ENCODE measurements around the gene MSI2.

MSI2 gene

DNA sequence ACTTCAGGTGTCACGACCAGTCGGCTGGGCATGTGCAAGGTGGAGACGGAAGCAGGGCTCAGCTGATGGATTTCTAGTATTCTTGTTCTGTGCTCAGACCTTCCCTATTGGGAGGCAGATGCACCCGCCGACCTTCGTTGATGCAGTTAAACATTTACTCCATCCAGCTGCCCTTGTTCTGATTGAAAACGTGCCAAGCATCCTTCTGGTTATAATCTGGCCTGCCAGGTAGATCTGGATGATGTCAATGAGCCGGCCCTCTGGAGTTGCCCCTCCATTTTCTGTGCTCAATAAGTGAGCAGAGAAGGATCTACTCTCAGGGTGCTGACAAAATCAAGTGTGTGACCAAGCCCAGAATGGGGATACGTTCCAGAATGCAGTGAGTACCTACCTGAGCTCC, 450.4 kb downstream of the MSI2 start:
- Histone ChIP-seq H3K9me2 (replicated peaks; ENCODE audit: control insufficient read depth, low read length) (no peaks in the 10 kb centered on the region), H3F3A (ENCODE audit: control insufficient read depth, insufficient read depth) (no peaks in the 10 kb centered on the region), H4K20me1 (ENCODE audit: control insufficient read depth, insufficient read depth, low read depth, low read length) (no peaks in the 10 kb centered on the region), H3K27ac (ENCODE audit: low read depth, low read length) (no peak overlapping the region), H3K27me3 (ENCODE audit: control insufficient read depth, low read length) (peaks cover 18% of the 10 kb centered on the region), H3K4me1 (ENCODE audit: control insufficient read depth, low read length) (no peaks in the 10 kb centered on the region), H3K36me3 (ENCODE audit: control insufficient read depth, low read length) (no peaks in the 10 kb centered on the region), H3K9me3 (ENCODE audit: control insufficient read depth, insufficient read depth, low read length) (no peaks in the 10 kb centered on the region), H3K4me2 (ENCODE audit: low read length) (no peak overlapping the region), H3K4me3 (ENCODE audit: low read length) (no peak overlapping the region), H3K79me2 (ENCODE audit: control insufficient read depth, low read length) (no peaks in the 10 kb centered on the region)
- TF ChIP-seq EZH2phosphoT487 (IDR thresholded peaks at IDR 0.05; ENCODE audit: borderline replicate concordance, low read length), result no peak
- TF ChIP-seq, protein P1, sequence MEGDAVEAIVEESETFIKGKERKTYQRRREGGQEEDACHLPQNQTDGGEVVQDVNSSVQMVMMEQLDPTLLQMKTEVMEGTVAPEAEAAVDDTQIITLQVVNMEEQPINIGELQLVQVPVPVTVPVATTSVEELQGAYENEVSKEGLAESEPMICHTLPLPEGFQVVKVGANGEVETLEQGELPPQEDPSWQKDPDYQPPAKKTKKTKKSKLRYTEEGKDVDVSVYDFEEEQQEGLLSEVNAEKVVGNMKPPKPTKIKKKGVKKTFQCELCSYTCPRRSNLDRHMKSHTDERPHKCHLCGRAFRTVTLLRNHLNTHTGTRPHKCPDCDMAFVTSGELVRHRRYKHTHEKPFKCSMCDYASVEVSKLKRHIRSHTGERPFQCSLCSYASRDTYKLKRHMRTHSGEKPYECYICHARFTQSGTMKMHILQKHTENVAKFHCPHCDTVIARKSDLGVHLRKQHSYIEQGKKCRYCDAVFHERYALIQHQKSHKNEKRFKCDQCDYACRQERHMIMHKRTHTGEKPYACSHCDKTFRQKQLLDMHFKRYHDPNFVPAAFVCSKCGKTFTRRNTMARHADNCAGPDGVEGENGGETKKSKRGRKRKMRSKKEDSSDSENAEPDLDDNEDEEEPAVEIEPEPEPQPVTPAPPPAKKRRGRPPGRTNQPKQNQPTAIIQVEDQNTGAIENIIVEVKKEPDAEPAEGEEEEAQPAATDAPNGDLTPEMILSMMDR (IDR thresholded peaks at IDR 0.05; ENCODE audit: low read depth, low read length, poor library complexity, severe bottlenecking), result no peak

DNA sequence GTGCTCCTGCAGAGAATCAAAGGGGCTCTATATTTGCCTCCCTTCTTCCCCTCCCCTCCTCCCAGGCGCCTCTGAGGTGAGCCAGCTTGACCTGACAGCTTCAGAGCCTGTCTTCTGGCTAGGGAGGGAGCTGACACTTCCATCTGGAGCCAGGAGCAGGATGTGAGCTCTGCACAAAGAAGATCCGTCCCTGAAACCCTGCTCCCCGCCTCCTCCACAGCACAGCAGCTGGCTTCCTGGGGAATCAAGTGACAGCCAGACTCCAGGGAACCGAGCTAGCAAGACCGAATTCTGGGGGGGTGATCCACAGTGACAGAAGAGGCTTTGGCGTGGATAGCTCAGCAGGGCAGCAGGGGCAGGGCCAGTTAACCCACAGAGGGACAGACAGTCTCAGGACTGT, 451.6 kb downstream of the MSI2 start:
- Histone ChIP-seq H3K4me3 (ENCODE audit: low read length) (no peak overlapping the region), H3K9me2 (replicated peaks; ENCODE audit: control insufficient read depth, low read length) (no peaks in the 10 kb centered on the region), H3K4me2 (ENCODE audit: low read length) (no peak overlapping the region), H3K79me2 (ENCODE audit: control insufficient read depth, low read length) (no peaks in the 10 kb centered on the region), H3K27me3 (ENCODE audit: control insufficient read depth, low read length) (peaks cover 25% of the 10 kb centered on the region), H4K20me1 (ENCODE audit: control insufficient read depth, insufficient read depth, low read depth, low read length) (no peaks in the 10 kb centered on the region), H3K4me1 (ENCODE audit: control insufficient read depth, low read length) (no peaks in the 10 kb centered on the region), H3K36me3 (ENCODE audit: control insufficient read depth, low read length) (no peaks in the 10 kb centered on the region), H3F3A (ENCODE audit: control insufficient read depth, insufficient read depth) (no peaks in the 10 kb centered on the region), H3K27ac (ENCODE audit: low read depth, low read length) (no peak overlapping the region), H3K9me3 (ENCODE audit: control insufficient read depth, insufficient read depth, low read length) (no peaks in the 10 kb centered on the region)
- TF ChIP-seq EZH2phosphoT487 (IDR thresholded peaks at IDR 0.05; ENCODE audit: borderline replicate concordance, low read length), result no peak
- TF ChIP-seq, protein P1 (IDR thresholded peaks at IDR 0.05; ENCODE audit: low read depth, low read length, poor library complexity, severe bottlenecking), result no peak

DNA sequence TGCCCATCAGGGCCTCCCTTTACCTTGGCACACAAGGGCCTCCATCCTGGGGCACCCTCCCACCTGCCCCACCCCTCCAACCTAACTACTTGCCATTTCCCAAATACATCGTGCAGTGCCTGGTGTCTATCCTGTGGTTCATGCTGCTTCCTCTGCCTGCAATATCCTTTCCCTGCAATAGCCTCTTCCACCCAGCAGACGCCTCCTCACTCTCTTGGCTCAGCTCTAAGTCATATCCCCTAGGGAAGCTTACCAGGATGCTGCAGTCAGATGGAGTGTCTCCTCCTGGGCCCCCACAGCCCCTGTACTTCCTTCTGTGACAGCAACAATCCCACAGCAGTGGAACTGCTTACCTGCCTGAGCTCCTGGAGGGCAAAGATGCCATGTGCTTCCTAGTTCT, 452.1 kb downstream of the MSI2 start:
- no peaks in the 10 kb centered on the region for H3K4me1 ChIP-seq (ENCODE audit: control insufficient read depth, low read length)
- H3K9me2 ChIP-seq (replicated peaks; ENCODE audit: control insufficient read depth, low read length), result no peaks in the 10 kb centered on the region
- peaks cover 28% of the 10 kb centered on the region for H3K27me3 ChIP-seq (ENCODE audit: control insufficient read depth, low read length)
- no peak overlapping the region for H3K4me2 ChIP-seq (ENCODE audit: low read length)
- H3K4me3 ChIP-seq (ENCODE audit: low read length), result no peak overlapping the region
- H3K27ac ChIP-seq (ENCODE audit: low read depth, low read length), result no peak overlapping the region
- no peaks in the 10 kb centered on the region for H3F3A ChIP-seq (ENCODE audit: control insufficient read depth, insufficient read depth)
- H3K79me2 ChIP-seq (ENCODE audit: control insufficient read depth, low read length), result no peaks in the 10 kb centered on the region
- no peaks in the 10 kb centered on the region for H3K9me3 ChIP-seq (ENCODE audit: control insufficient read depth, insufficient read depth, low read length)
- TF ChIP-seq, protein P1 (IDR thresholded peaks at IDR 0.05; ENCODE audit: low read depth, low read length, poor library complexity, severe bottlenecking), result no peak
- TF ChIP-seq EZH2phosphoT487 (IDR thresholded peaks at IDR 0.05; ENCODE audit: borderline replicate concordance, low read length), result no peak
- no peaks in the 10 kb centered on the region for H4K20me1 ChIP-seq (ENCODE audit: control insufficient read depth, insufficient read depth, low read depth, low read length)
- H3K36me3 ChIP-seq (ENCODE audit: control insufficient read depth, low read length), result no peaks in the 10 kb centered on the region

GRCh38 chr17:57713140-57713539, 456.8 kb downstream of the MSI2 start:
- no peaks in the 10 kb centered on the region for H3K9me2 ChIP-seq (replicated peaks; ENCODE audit: control insufficient read depth, low read length)
- no peaks in the 10 kb centered on the region for H3K79me2 ChIP-seq (ENCODE audit: control insufficient read depth, low read length)
- no peaks in the 10 kb centered on the region for H3K36me3 ChIP-seq (ENCODE audit: control insufficient read depth, low read length)
- no peak for TF ChIP-seq EZH2phosphoT487 (IDR thresholded peaks at IDR 0.05; ENCODE audit: borderline replicate concordance, low read length)
- TF ChIP-seq, protein P1 (IDR thresholded peaks at IDR 0.05; ENCODE audit: low read depth, low read length, poor library complexity, severe bottlenecking), result no peak
- no peaks in the 10 kb centered on the region for H3K9me3 ChIP-seq (ENCODE audit: control insufficient read depth, insufficient read depth, low read length)
- no peaks in the 10 kb centered on the region for H4K20me1 ChIP-seq (ENCODE audit: control insufficient read depth, insufficient read depth, low read depth, low read length)
- no peak overlapping the region for H3K4me2 ChIP-seq (ENCODE audit: low read length)
- H3K27me3 ChIP-seq (ENCODE audit: control insufficient read depth, low read length), result peaks cover 40% of the 10 kb centered on the region
- H3K4me1 ChIP-seq (ENCODE audit: control insufficient read depth, low read length), result no peaks in the 10 kb centered on the region
- H3K4me3 ChIP-seq (ENCODE audit: low read length), result no peak overlapping the region
- no peaks in the 10 kb centered on the region for H3F3A ChIP-seq (ENCODE audit: control insufficient read depth, insufficient read depth)
- H3K27ac ChIP-seq (ENCODE audit: low read depth, low read length), result no peak overlapping the region

All from DOHH2 (cell line).